ENCODE results near the gene ITIH2. TPM values are rescaled to one million over a fixed set of nuclear protein-coding genes. Genes with fewer than 3 reads are reported as not detected.
"Not testable (repeated sequence)": the region's sequence is repeated elsewhere in the genome, so short reads cannot be mapped to it uniquely, and the experiment has no call there.

ITIH2 gene
- total RNA-seq, 1 donor from 2014 or later: 4.6 TPM

DNA sequence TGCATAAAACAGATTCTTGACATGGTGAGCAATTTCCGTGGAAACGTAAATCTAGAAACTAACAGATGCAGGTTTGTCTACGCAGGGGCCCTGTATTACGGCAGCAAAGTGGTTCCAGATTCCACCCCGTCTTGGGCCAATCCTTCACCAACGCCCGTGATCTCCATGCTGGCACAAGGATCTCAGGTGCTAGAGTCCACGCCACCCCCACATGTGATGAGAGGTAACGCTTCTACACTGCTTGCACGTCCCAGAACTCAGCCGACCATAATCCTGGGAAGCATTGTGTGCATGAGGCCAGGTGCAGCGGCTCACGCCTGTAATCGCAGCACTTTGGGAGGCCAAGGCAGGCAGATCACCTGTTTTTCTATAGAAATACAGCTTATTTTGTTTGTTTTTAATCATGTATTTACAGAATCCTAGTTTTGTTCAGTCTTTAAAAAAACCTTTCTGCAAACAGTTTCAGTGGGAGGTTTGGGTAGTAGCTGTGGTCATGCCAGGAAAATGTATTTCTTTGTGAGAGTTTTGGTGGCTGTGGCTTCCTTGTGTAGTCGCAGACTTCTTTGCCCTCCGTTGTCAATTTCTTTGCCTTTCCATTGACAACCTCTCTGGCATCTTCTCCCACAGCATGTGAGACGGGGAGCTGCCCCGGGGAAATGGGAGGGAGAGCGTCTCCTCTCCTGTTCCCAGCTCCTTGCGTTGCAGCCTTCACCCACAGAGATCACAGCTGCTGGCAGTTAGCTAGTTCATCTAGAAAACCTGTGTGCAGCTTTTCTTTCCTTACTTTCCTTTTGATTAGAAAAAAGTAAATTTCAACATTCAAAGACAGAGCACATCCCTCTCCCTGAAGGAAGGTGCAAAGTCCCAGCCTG, 35.7 kb downstream of the ITIH2 start:
- H3K27ac Mint-ChIP-seq: no peak overlapping the region
- TF ChIP-seq, protein P1, sequence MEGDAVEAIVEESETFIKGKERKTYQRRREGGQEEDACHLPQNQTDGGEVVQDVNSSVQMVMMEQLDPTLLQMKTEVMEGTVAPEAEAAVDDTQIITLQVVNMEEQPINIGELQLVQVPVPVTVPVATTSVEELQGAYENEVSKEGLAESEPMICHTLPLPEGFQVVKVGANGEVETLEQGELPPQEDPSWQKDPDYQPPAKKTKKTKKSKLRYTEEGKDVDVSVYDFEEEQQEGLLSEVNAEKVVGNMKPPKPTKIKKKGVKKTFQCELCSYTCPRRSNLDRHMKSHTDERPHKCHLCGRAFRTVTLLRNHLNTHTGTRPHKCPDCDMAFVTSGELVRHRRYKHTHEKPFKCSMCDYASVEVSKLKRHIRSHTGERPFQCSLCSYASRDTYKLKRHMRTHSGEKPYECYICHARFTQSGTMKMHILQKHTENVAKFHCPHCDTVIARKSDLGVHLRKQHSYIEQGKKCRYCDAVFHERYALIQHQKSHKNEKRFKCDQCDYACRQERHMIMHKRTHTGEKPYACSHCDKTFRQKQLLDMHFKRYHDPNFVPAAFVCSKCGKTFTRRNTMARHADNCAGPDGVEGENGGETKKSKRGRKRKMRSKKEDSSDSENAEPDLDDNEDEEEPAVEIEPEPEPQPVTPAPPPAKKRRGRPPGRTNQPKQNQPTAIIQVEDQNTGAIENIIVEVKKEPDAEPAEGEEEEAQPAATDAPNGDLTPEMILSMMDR (IDR thresholded peaks at IDR 0.05; ENCODE audit: unreplicated experiment): no peak
- H3K36me3 Mint-ChIP-seq (ENCODE audit: insufficient read depth): no peaks in the 10 kb centered on the region
- H3K27me3 Mint-ChIP-seq: no peaks in the 10 kb centered on the region
- DNase-seq (ENCODE audit: low spot score, unreplicated experiment): no peak
- no peaks in the 10 kb centered on the region for H3K9me3 Mint-ChIP-seq (ENCODE audit: low read depth)
- H3K4me3 Mint-ChIP-seq (ENCODE audit: low read depth): no peak overlapping the region
- H3K4me1 Mint-ChIP-seq (ENCODE audit: low read depth): no peaks in the 10 kb centered on the region

GRCh38 chr10:7744307-7744706, 41.2 kb downstream of the ITIH2 start:
- no peaks in the 10 kb centered on the region for H3K9me3 Mint-ChIP-seq (ENCODE audit: low read depth)
- H3K27me3 Mint-ChIP-seq: no peaks in the 10 kb centered on the region
- H3K27ac Mint-ChIP-seq: no peak overlapping the region
- DNase-seq (ENCODE audit: low spot score, unreplicated experiment): no peak
- no peaks in the 10 kb centered on the region for H3K36me3 Mint-ChIP-seq (ENCODE audit: insufficient read depth)
- TF ChIP-seq, protein P1 (IDR thresholded peaks at IDR 0.05; ENCODE audit: unreplicated experiment): no peak
- H3K4me1 Mint-ChIP-seq (ENCODE audit: low read depth): no peaks in the 10 kb centered on the region
- H3K4me3 Mint-ChIP-seq (ENCODE audit: low read depth): no peak overlapping the region

- H3K36me3 Mint-ChIP-seq (ENCODE audit: insufficient read depth): peaks cover 16% of the 10 kb centered on the region
- not testable (repeated sequence) for H3K9me3 Mint-ChIP-seq (ENCODE audit: low read depth); H3K4me1 Mint-ChIP-seq (ENCODE audit: low read depth); H3K27me3 Mint-ChIP-seq; DNase-seq (ENCODE audit: low spot score, unreplicated experiment); H3K4me3 Mint-ChIP-seq (ENCODE audit: low read depth)
- peak overlapping the region; percentile 34 for H3K27ac Mint-ChIP-seq
Measured at GRCh38 chr10:7748637-7749036, 45.5 kb downstream of the ITIH2 start.

- no peaks in the 10 kb centered on the region for H3K4me1 Mint-ChIP-seq (ENCODE audit: low read depth)
- H3K36me3 Mint-ChIP-seq (ENCODE audit: insufficient read depth): peaks cover 25% of the 10 kb centered on the region
- H3K9me3 Mint-ChIP-seq (ENCODE audit: low read depth): no peaks in the 10 kb centered on the region
- no peak for DNase-seq (ENCODE audit: low spot score, unreplicated experiment)
- no peaks in the 10 kb centered on the region for H3K27me3 Mint-ChIP-seq
- no peak overlapping the region for H3K27ac Mint-ChIP-seq
- TF ChIP-seq, protein P1 (IDR thresholded peaks at IDR 0.05; ENCODE audit: unreplicated experiment): no peak
- no peak overlapping the region for H3K4me3 Mint-ChIP-seq (ENCODE audit: low read depth)
Measured at GRCh38 chr10:7750222-7750621, 47.1 kb downstream of the ITIH2 start.

DNA sequence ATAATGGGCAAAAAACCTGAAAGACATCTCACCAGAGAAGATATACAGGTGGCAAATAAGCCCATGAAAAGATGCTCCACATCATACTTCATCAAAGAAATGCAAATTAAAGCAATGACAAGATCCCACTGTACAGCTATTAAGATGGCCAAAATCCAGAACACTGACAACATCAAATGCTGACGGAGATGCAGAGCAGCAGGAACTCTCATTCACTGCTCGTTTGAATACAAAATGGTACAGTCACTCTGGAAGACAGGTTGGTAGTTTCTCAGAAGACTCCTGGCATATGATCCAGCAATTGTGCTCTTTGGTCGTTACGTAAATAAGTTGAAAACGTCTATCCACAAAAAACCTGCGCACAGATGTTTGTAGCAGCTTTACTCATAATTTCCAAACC, 49.1 kb downstream of the ITIH2 start:
- no peak for DNase-seq (ENCODE audit: low spot score, unreplicated experiment)
- peaks cover 31% of the 10 kb centered on the region for H3K36me3 Mint-ChIP-seq (ENCODE audit: insufficient read depth)

More for the DNA sequence above, 49.1 kb downstream of the ITIH2 start:
- TF ChIP-seq, protein P1 (IDR thresholded peaks at IDR 0.05; ENCODE audit: unreplicated experiment): no peak
- no peaks in the 10 kb centered on the region for H3K4me1 Mint-ChIP-seq (ENCODE audit: low read depth)
- H3K27me3 Mint-ChIP-seq: no peaks in the 10 kb centered on the region
- no peaks in the 10 kb centered on the region for H3K9me3 Mint-ChIP-seq (ENCODE audit: low read depth)
- H3K4me3 Mint-ChIP-seq (ENCODE audit: low read depth): no peak overlapping the region
- no peak overlapping the region for H3K27ac Mint-ChIP-seq
